Fibroblast of lung (primary cell): Measurements from ENCODE around the gene GBP5. TPM values are rescaled to one million over a fixed set of nuclear protein-coding genes. Genes with fewer than 3 reads are reported as not detected.

ENCODE experiments used
- DNase-seq, 2 donors: peaks; one replicate each; pipeline versions ENCODE4 v3.0.0 to v3.0.0-alpha.2; 2010; ENCODE audit warnings: low read depth in 2 of 2
- H2AFZ ChIP-seq: 2 replicates; pipeline ENCODE4 v1.5.1; 2012; ENCODE audit warnings: low read length, control low read depth, inconsistent platforms
- H3K27ac ChIP-seq: 2 replicates; pipeline ENCODE4 v1.5.1; 2011; ENCODE audit warnings: low read length, control low read depth; ENCODE audit not compliant: insufficient read depth
- H3K27me3 ChIP-seq: 2 replicates; pipeline ENCODE4 v1.5.1; 2011; ENCODE audit warnings: mild to moderate bottlenecking, low read length; ENCODE audit not compliant: control insufficient read depth, insufficient read depth
- H3K36me3 ChIP-seq: 2 replicates; pipeline ENCODE4 v1.5.1; 2011; ENCODE audit warnings: low read length; ENCODE audit not compliant: control insufficient read depth, insufficient read depth
- H3K4me1 ChIP-seq: 2 replicates; pipeline ENCODE4 v1.5.1; 2011; ENCODE audit warnings: low read length; ENCODE audit not compliant: control insufficient read depth, insufficient read depth; ENCODE audit errors: extremely low read depth
- H3K4me2 ChIP-seq: 2 replicates; pipeline ENCODE4 v1.5.1; 2011; ENCODE audit warnings: low read length, control low read depth; ENCODE audit not compliant: insufficient read depth; ENCODE audit errors: extremely low read depth
- H3K4me3 ChIP-seq, 4 experiments: fragments of 200-600 bp in 1 of 4; sonication (generic) in 1 of 4; replicated peaks in 1 of 4; 2 replicates each; pipeline ENCODE4 v1.5.1; 2011 to 2016; ENCODE audit warnings: low read length in 4 of 4, low read depth in 3 of 4, mild to moderate bottlenecking in 3 of 4, control low read depth in 2 of 4, inconsistent platforms in 1 of 4, mixed read lengths in 1 of 4; ENCODE audit not compliant: insufficient read depth in 1 of 4; ENCODE audit errors: control extremely low read depth in 1 of 4
- H3K79me2 ChIP-seq: 2 replicates; pipeline ENCODE4 v1.5.1; 2012; ENCODE audit warnings: mild to moderate bottlenecking, low read length, inconsistent platforms; ENCODE audit not compliant: control insufficient read depth, insufficient read depth
- H3K9ac ChIP-seq: 2 replicates; pipeline ENCODE4 v1.5.1; 2011; ENCODE audit warnings: mild to moderate bottlenecking, low read length, control low read depth; ENCODE audit not compliant: insufficient read depth
- H3K9me3 ChIP-seq: 2 replicates; pipeline ENCODE4 v1.5.1; 2012; ENCODE audit warnings: low read depth, low read length; ENCODE audit not compliant: control insufficient read depth, insufficient read depth
- H4K20me1 ChIP-seq: 2 replicates; pipeline ENCODE4 v1.5.1; 2011; ENCODE audit warnings: low read length; ENCODE audit not compliant: control insufficient read depth, insufficient read depth; ENCODE audit errors: extremely low read depth
- CTCF ChIP-seq, 2 donors: IDR thresholded peaks in 1 of 2; conservative IDR thresholded peaks in 1 of 2; 1 replicate in 1 of 2; 2 replicates in 1 of 2; pipeline ENCODE4 v1.5.1; 2011 to 2012; ENCODE audit warnings: low read length in 2 of 2, control low read depth in 1 of 2, inconsistent platforms in 1 of 2, low read depth in 1 of 2, mild to moderate bottlenecking in 1 of 2
- EZH2 ChIP-seq: IDR thresholded peaks from 2 replicates; pipeline ENCODE4 v1.5.1; 2012; ENCODE audit warnings: low read length, control low read depth, mild to moderate bottlenecking; ENCODE audit errors: missing control alignments
- polyA plus RNA-seq, 2 donors: library from polyadenylated mRNA; depleted of rRNA in 1 of 2; stranded (reverse) in 1 of 2; unstranded in 1 of 2; fragments of >200 nt; gene quantifications; 2 replicates each; pipeline ENCODE4 v1.2.1, GENCODE V29; 2011 to 2012; ENCODE audit warnings: missing spikeins in 1 of 2
- total RNA-seq: library from RNA; depleted of rRNA; stranded (reverse); fragments of >200 nt; gene quantifications from 2 replicates; pipeline ENCODE4 v1.2.1, GENCODE V29; 2014

The GBP5 gene
- total and polyA plus RNA-seq, 2 donors (not counting 1 experiment from before 2014, with no cell fraction given) = 0.17 TPM; not detected in 1

- no peak overlapping the region for H2AFZ ChIP-seq
- no peaks in the 10 kb centered on the region for H3K4me1 ChIP-seq
- H3K9me3 ChIP-seq = no peaks in the 10 kb centered on the region
- H4K20me1 ChIP-seq = no peaks in the 10 kb centered on the region
- TF ChIP-seq CTCF (conservative IDR thresholded peaks at IDR 0.05 in 1 of 2, IDR thresholded peaks at IDR 0.05 in 1 of 2; ENCODE audit: low read depth in 1 of 2, low read length in 2 of 2) = no peak
- peak in 1 of 2 donors; percentile 2 for DNase-seq
- H3K79me2 ChIP-seq = no peaks in the 10 kb centered on the region
- H3K9ac ChIP-seq = no peak overlapping the region
- no peaks in the 10 kb centered on the region for H3K36me3 ChIP-seq
- no peak overlapping the region for H3K4me2 ChIP-seq
- H3K4me3 ChIP-seq = no peak overlapping the region
- H3K27me3 ChIP-seq = no peaks in the 10 kb centered on the region
- H3K27ac ChIP-seq = no peak overlapping the region
Observed at GRCh38 chr1:89276690-89277089, 4.0 kb upstream of the GBP5 start.

- no peak overlapping the region for H2AFZ ChIP-seq
Observed at GRCh38 chr1:89274411-89274857, 1.8 kb upstream of the GBP5 start.

GRCh38 chr1:89273324-89273778, 691 bp upstream of the GBP5 start:
- H3K9ac ChIP-seq = no peak overlapping the region
- no peaks in the 10 kb centered on the region for H3K27me3 ChIP-seq
- H3K36me3 ChIP-seq = no peaks in the 10 kb centered on the region
- H3K79me2 ChIP-seq = no peaks in the 10 kb centered on the region
- no peak overlapping the region for H2AFZ ChIP-seq
- no peak for DNase-seq
- H3K4me1 ChIP-seq = no peaks in the 10 kb centered on the region
- TF ChIP-seq CTCF (conservative IDR thresholded peaks at IDR 0.05 in 1 of 2, IDR thresholded peaks at IDR 0.05 in 1 of 2; ENCODE audit: low read depth in 1 of 2, low read length in 2 of 2) (no peak), EZH2 (no peak)
- no peak overlapping the region for H3K27ac ChIP-seq
- no peak overlapping the region for H3K4me3 ChIP-seq
- no peaks in the 10 kb centered on the region for H3K9me3 ChIP-seq
- H4K20me1 ChIP-seq = no peaks in the 10 kb centered on the region
- H3K4me2 ChIP-seq = no peak overlapping the region

More at GRCh38 chr1:89274411-89274857, 1.8 kb upstream of the GBP5 start:
- no peak overlapping the region for H3K27ac ChIP-seq
- no peaks in the 10 kb centered on the region for H3K79me2 ChIP-seq
- H3K4me1 ChIP-seq = no peaks in the 10 kb centered on the region
- no peak overlapping the region for H3K9ac ChIP-seq
- peak; percentile 12 to 68 for DNase-seq
- H3K9me3 ChIP-seq = no peaks in the 10 kb centered on the region
- TF ChIP-seq CTCF (conservative IDR thresholded peaks at IDR 0.05 in 1 of 2, IDR thresholded peaks at IDR 0.05 in 1 of 2; ENCODE audit: low read depth in 1 of 2, low read length in 2 of 2) (no peak), EZH2 (no peak)
- no peak overlapping the region for H3K4me2 ChIP-seq
- H3K27me3 ChIP-seq = no peaks in the 10 kb centered on the region
- H3K36me3 ChIP-seq = no peaks in the 10 kb centered on the region
- H4K20me1 ChIP-seq = no peaks in the 10 kb centered on the region
- no peak overlapping the region for H3K4me3 ChIP-seq
